ENCODE data around the gene PARD6G.

Gene PARD6G

GRCh38 chr18:80205294-80205693 lies 42.0 kb downstream of the PARD6G start:
- no peak for DNase-seq

- no peak for DNase-seq
These were observed 43.2 kb downstream of the PARD6G start for GRCh38 chr18:80204142-80204541.

- DNase-seq = no peak
These were observed 44.1 kb downstream of the PARD6G start for GRCh38 chr18:80203249-80203648.

GRCh38 chr18:80202264-80202998 lies 44.9 kb downstream of the PARD6G start:
- DNase-seq = no peak

- DNase-seq = no peak
These were observed 45.6 kb downstream of the PARD6G start for GRCh38 chr18:80201739-80202138.

GRCh38 chr18:80200932-80201672 lies 46.2 kb downstream of the PARD6G start:
- DNase-seq = no peak

- DNase-seq = no peak
These were observed 47.0 kb downstream of the PARD6G start for GRCh38 chr18:80200171-80200931.

GRCh38 chr18:80198994-80199748 lies 48.1 kb downstream of the PARD6G start:
- no peak for DNase-seq

GRCh38 chr18:80198391-80198790 lies 48.9 kb downstream of the PARD6G start:
- DNase-seq = no peak

GRCh38 chr18:80197528-80197927 lies 49.8 kb downstream of the PARD6G start:
- no peak for DNase-seq

- no peak for DNase-seq
These were observed 50.6 kb downstream of the PARD6G start for GRCh38 chr18:80196528-80197320.

GRCh38 chr18:80194874-80195570 lies 52.3 kb downstream of the PARD6G start:
- no peak for DNase-seq

- no peak for DNase-seq
These were observed 53.6 kb downstream of the PARD6G start for GRCh38 chr18:80193701-80194100.

GRCh38 chr18:80192653-80193385 lies 54.5 kb downstream of the PARD6G start:
- no peak for DNase-seq

- DNase-seq = no peak
These were observed 55.2 kb downstream of the PARD6G start for GRCh38 chr18:80191907-80192652.

GRCh38 chr18:80191264-80191663 lies 56.0 kb downstream of the PARD6G start:
- DNase-seq = no peak

GRCh38 chr18:80190311-80190710 lies 57.0 kb downstream of the PARD6G start:
- no peak for DNase-seq

- DNase-seq = no peak
These were observed 57.8 kb downstream of the PARD6G start for GRCh38 chr18:80189531-80189865.

GRCh38 chr18:80188643-80189530 lies 58.4 kb downstream of the PARD6G start:
- no peak for DNase-seq
